HT-29 (cell line): ENCODE measurements around the gene C10orf90. TPM values are rescaled to one million over a fixed set of nuclear protein-coding genes. Genes with fewer than 3 reads are reported as not detected.

Experiments used
- DNase-seq: peaks from one replicate; pipeline ENCODE4 v3.0.0-alpha.2; 2015; ENCODE audit warnings: low spot score
- total RNA-seq: library from RNA; depleted of rRNA; stranded (reverse); fragments of >200 nt; shearing (Covaris generic); gene quantifications from 2 replicates; pipeline ENCODE4 v1.2.3, GENCODE V29; 2014; rRNA removed

The C10orf90 gene, protein sequence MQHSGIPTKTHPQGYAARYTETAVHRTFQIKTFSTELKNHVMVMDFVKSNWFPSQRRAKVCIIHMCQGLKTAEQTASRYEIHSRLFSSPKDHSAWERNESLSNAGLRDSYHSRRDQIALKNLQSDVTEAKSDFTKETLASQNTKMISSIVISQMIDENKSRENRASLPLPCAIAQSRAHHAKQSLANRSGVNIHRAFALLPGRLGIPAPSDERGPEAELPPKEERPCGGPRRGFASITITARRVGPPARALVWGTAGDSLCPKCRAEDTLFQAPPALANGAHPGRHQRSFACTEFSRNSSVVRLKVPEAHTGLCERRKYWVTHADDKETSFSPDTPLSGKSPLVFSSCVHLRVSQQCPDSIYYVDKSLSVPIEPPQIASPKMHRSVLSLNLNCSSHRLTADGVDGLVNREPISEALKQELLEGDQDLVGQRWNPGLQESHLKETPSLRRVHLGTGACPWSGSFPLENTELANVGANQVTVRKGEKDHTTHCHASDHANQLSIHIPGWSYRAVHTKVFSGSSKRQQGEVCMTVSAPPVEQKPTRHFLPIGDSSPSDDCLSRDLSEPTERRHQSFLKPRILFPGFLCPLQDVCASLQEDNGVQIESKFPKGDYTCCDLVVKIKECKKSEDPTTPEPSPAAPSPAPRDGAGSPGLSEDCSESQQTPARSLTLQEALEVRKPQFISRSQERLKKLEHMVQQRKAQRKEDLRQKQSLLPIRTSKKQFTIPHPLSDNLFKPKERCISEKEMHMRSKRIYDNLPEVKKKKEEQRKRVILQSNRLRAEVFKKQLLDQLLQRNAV
- not detected in 2 replicates for total RNA-seq

GRCh38 chr10:126670056-126670894, at the start of gene C10orf90:
TSS of gene C10orf90 (minus strand) at chr10:126670693. CDS start at chr10:126670480, 213 bp downstream.
- no peak for DNase-seq

GRCh38 chr10:126716366-126716765, 45.9 kb upstream of the C10orf90 start:
- no peak for DNase-seq

GRCh38 chr10:126713594-126713993, 43.1 kb upstream of the C10orf90 start:
- no peak for DNase-seq

DNA sequence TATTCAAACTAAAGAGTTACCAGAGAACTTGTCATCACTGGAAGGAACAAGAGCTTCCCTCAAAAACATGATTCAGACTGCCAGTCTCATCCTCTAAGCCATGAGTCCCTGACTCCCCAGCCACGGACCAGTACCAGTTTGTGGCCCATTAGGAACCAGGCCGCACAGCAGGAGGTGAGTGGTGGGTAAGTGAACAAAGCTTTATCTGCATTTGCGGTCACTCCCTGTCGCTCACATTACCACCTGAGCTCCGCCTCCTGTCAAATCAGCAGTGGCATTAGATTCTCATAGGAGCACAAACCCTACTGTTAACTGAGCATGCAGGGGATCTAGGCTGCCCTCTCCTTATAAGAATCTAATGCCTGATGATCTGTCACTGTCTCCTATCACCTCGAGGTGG, 42.2 kb upstream of the C10orf90 start:
- DNase-seq = no peak

DNA sequence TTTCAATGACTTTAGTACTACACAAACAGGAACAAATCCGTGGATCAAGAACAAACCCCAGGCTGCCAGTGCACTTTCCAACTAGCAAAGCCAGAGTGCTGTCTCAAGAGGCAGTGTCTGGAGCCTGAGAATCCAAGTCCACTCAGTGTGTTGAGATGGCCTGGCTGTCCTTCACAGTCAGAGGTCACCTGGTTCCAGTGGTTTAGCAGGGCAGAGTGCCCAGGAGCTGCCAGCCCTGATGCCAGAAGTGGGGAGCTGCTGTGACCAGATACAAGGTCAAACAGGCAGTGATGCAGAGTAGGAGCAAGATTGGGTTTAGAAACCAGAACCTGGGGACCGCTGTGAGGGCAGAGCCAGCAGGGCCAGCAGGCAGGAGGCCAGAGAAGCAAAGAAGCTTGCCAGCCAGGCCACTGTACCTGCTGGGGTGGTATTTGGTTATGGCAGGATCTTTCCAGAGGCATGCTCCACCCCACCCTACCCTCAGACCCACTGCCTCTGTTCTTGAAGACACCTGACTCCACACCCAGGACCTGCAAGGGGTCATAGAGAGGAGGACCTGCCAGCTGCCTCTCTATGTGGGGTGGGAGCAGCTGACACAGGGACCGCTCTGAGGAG, 35.6 kb upstream of the C10orf90 start:
- no peak for DNase-seq

DNA sequence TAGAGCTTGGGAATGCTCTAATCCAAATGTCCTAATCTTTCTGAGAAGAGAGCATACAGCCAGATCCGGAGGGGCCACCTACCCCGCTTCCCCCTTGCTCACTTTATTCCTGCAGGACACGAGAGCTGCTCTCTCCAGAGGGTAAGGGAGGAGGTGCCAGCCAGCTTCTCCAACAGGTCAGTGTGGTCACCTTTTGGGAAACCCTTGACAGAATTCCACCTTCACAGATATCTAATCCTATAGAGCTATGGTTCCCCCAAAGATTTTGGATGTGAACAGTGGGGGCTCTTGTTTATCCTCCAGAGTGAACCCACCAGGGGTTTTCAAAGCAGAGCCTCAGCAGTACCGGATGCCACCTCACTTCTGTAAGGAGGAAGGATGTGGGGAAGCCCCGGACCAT, 34.6 kb upstream of the C10orf90 start:
- no peak for DNase-seq

DNA sequence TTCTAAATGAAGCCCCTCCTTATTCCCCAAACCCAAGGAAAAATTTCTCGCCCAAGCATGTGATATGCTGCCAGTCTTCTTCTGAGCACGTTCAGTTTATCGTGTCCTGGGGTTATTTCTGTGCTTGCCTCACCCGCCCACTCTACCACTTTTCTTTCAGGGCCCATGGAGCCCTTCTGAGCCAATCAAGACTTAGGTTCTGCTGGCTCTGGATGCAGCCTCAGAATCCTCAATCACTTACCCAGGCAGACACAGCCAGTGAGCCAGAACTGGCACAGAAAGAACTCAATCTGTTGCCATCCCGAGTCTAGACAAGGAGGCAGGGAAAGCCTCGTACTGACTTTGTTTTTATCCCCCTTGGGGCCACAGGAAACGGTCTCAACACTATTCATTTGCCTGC, 34.2 kb upstream of the C10orf90 start:
- DNase-seq = no peak

- DNase-seq = no peak
Measured at GRCh38 chr10:126702181-126702580, 31.7 kb upstream of the C10orf90 start.

- DNase-seq = no peak
Measured at GRCh38 chr10:126701526-126701925, 31.0 kb upstream of the C10orf90 start.

- DNase-seq = no peak
Measured at GRCh38 chr10:126696684-126697083, 26.2 kb upstream of the C10orf90 start.

DNA sequence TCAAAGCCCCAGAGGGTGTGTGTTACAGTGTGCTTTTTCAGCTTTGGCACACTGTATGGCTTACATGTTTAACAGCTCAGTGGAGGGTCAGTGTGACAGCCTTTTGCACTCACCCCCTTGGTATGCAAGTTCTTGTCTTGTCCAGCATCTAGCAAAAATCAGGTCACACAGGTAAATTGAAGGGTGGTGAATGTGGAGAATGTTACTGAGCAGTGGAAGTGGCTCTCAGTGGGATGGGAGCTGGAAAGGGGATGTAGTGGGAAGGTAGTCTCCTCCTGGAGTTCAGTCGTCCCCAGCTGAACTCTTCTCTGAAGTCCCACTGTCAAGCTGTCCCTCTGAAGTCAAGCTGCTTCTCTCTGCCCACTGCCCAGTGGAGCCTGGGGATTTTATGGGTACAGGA, 21.0 kb upstream of the C10orf90 start:
- peak; percentile 49 for DNase-seq

DNA sequence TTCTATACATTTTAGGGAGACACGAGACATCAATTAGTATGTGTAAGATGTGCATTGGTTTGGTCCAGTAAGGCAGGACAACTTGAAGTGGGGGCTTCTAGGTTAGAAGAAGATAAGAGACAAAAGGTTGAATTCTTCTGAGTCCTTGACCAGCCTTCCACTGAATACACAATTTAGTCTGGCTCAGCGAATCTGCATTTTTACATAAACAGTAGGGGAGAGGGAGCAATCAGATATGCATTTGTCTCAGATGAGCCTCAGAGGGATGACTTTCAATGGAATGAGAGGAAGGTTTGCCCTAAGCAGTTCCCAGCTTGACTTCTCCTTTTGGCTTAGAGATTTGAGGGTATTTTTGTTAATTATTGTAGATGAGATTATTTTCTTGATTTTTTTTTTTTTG, 20.0 kb upstream of the C10orf90 start:
- DNase-seq = no peak

DNA sequence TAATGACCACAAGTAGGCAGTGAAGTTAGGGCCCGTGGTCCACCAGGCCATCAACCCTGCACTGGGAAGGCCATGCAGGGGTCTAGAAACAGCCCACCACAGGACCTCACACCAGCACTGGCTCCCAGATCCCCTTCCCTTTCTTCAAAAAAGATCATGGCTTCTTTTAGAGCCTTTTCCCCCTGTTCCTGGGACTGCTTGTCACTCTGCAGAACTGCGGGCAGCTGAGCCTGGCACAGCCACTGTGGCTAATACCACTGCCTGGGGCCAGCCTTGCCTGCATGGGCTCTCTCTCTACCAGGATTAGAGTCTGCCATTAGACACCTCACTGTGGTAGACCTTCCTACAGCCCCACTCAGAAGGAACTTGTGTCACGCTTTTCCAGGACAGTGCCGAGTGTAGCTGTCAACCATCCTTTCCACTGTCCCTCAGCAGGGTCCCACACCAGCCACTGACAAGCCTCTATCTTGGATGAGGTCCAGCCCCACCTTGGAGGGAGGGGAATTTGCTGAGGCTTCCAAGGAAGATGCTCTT, 19.0 kb upstream of the C10orf90 start:
- DNase-seq = no peak

DNA sequence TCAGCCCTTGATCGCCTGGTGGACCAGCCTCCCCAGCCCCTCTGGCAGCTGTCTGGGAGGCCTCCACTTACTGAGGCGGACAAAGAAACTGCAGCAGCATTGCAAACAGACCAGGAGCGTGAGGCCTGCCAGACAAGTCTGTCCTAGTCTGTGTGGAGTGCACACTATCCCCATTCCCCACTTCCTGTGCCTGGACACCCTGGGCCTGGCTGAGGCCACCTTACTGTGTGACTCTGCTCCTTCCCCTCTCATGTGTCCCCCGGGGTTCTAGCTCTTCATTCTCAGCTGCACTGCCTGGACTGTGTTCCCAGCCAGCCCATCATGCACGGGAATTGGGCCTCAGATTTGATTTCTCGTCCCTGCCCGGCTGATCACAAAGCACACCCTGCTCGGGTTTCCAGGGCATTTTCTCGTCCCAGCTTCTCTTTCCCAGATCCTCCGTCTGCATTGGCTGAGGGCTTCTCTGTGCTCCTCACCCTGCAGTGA, 16.7 kb upstream of the C10orf90 start:
- DNase-seq = no peak

GRCh38 chr10:126686719-126687118, 16.2 kb upstream of the C10orf90 start:
- DNase-seq = no peak

DNA sequence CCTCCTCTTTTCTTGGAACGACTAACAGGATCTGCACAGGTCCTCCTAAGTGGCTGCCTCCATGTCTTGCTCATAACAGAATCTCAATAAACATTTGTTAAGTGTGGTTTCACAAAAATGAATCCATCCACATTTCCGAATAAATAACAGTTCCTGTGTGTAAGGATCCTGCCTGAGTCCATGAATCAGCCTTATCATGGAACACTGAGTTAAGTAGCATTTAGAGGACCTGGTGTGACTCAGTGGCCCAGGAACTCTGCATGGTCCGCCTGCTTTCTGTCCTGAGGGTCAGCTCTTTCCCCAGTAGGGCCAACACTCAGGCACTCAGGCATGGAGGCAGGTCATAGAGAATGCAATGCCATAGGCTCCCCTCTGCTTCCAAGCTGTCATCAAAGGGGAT, 15.8 kb upstream of the C10orf90 start:
- no peak for DNase-seq

GRCh38 chr10:126685756-126686155, 15.3 kb upstream of the C10orf90 start:
- no peak for DNase-seq

GRCh38 chr10:126684171-126684745, 13.8 kb upstream of the C10orf90 start:
- DNase-seq = peak; percentile 75

- DNase-seq = no peak
Measured at GRCh38 chr10:126683466-126683865, 13.0 kb upstream of the C10orf90 start.

GRCh38 chr10:126675656-126676438, 5.4 kb upstream of the C10orf90 start:
- DNase-seq = no peak
